K562 (cell line): ENCODE results near the gene LMAN2. TPM values are rescaled to one million over a fixed set of nuclear protein-coding genes. Genes with fewer than 3 reads are reported as not detected.
"Not testable (repeated sequence)": the region's sequence is repeated elsewhere in the genome, so short reads cannot be mapped to it uniquely, and the experiment has no call there.

Experiments
- ATAC-seq: fragments of 200-7000 bp; cut with Tn5 transposase; 3 replicates; pipeline ENCODE4 v1.9.1; 2020; ENCODE audit warnings: moderate library complexity
- BruUV-seq: library from RNA; stranded (reverse); fragments of 400-500 nt; replicated peaks from 2 replicates; lab custom pipeline; 2021; lab: Mats Ljungman, UMichigan
- CTCF ChIA-PET: fragments of 300-600 bp; formaldehyde crosslinking; extraction: SDS; loops from one replicate; lab custom pipeline; 2021; ENCODE audit warnings: low intra/inter-chr PET ratio; lab: Yijun Ruan, JAX
- POLR2A ChIA-PET: fragments of 300-600, 350-650 bp; sonication (Branson Sonifier 250); formaldehyde crosslinking; extraction: SDS; loops from one replicate; lab custom pipeline; 2021; ENCODE audit warnings: antibody characterized with exemption, inconsistent platforms; lab: Yijun Ruan, JAX
- DNase-seq, 4 experiments: peaks; one replicate each; pipeline versions ENCODE4 v3.0.0 to v3.0.0-alpha.2; 2011 to 2018; ENCODE audit warnings: low spot score in 3 of 4, mixed read lengths in 3 of 4; ENCODE audit errors: extremely low read depth in 1 of 4
- FAIRE-seq: peaks from 2 replicates; lab custom pipeline; 2011; peaks lifted over from hg19 to GRCh38; lab: Jason Lieb, UNC
- H2AFZ ChIP-seq: 2 replicates; pipeline ENCODE4 v1.6.0; 2011; ENCODE audit warnings: low read depth, low read length, control low read depth, inconsistent platforms
- H3K27ac ChIP-seq: fragments of 200-600 bp; 3 replicates; pipeline ENCODE4 v1.8.0; 2011; ENCODE audit warnings: low read depth, mild to moderate bottlenecking, control low read depth, inconsistent platforms, low read length, moderate library complexity, mixed read lengths; ENCODE audit errors: extremely low read depth
- H3K27me3 ChIP-seq, 2 experiments: fragments of 300-600 bp in 1 of 2; 2 replicates in 1 of 2; 3 replicates in 1 of 2; pipeline versions ENCODE4 v1.6.0 to v1.8.0; 2011; ENCODE audit warnings: inconsistent platforms in 2 of 2, low read length in 2 of 2, mild to moderate bottlenecking in 1 of 2, mixed read lengths in 1 of 2, moderate library complexity in 1 of 2; ENCODE audit not compliant: control insufficient read depth in 2 of 2, insufficient read depth in 2 of 2
- H3K36me3 ChIP-seq: fragments of 300-600 bp; 3 replicates; pipeline ENCODE4 v1.8.0; 2011; ENCODE audit warnings: mild to moderate bottlenecking, low read length, inconsistent platforms; ENCODE audit not compliant: control insufficient read depth, insufficient read depth
- H3K4me1 ChIP-seq, 2 experiments: fragments of 200-600 bp in 1 of 2; replicated peaks in 1 of 2; 2 replicates in 1 of 2; 3 replicates in 1 of 2; pipeline versions ENCODE4 v1.5.1 to v1.8.0; 2011; ENCODE audit warnings: inconsistent platforms in 2 of 2, low read length in 2 of 2, mild to moderate bottlenecking in 1 of 2, mixed read lengths in 1 of 2, moderate library complexity in 1 of 2; ENCODE audit not compliant: control insufficient read depth in 2 of 2, insufficient read depth in 2 of 2
- H3K4me2 ChIP-seq: 2 replicates; pipeline ENCODE4 v1.6.1; 2011; ENCODE audit warnings: low read length, control low read depth, inconsistent platforms, mixed read lengths; ENCODE audit not compliant: insufficient read depth
- H3K4me3 ChIP-seq: fragments of 200-600 bp; sonication (generic), shearing (Covaris generic); 2 replicates; pipeline ENCODE4 v1.5.1; 2016; ENCODE audit warnings: control low read depth, inconsistent platforms
- H3K79me2 ChIP-seq: fragments of 200-600 bp; 3 replicates; pipeline ENCODE4 v1.8.0; 2011; ENCODE audit warnings: low read length, inconsistent platforms; ENCODE audit not compliant: control insufficient read depth, insufficient read depth
- H3K9ac ChIP-seq, 2 experiments: 2 replicates each; pipeline versions ENCODE4 v1.6.0 to v1.6.1; 2011; ENCODE audit warnings: low read depth in 2 of 2, low read length in 2 of 2, control low read depth in 1 of 2, inconsistent platforms in 1 of 2, mild to moderate bottlenecking in 1 of 2, mixed read lengths in 1 of 2; ENCODE audit not compliant: insufficient read depth in 1 of 2
- H3K9me1 ChIP-seq: one replicate; pipeline ENCODE4 v1.6.0; 2011; ENCODE audit warnings: inconsistent platforms, mild to moderate bottlenecking, low read length, moderate library complexity; ENCODE audit not compliant: control insufficient read depth, insufficient read depth
- H3K9me3 ChIP-seq: replicated peaks from 2 replicates; pipeline ENCODE4 v1.5.1; 2011; ENCODE audit warnings: low read depth, low read length, inconsistent platforms; ENCODE audit not compliant: control insufficient read depth, insufficient read depth
- H4K20me1 ChIP-seq: replicated peaks from 2 replicates; pipeline ENCODE4 v1.6.1; 2011; ENCODE audit warnings: low read length, inconsistent platforms, mixed read lengths; ENCODE audit not compliant: control insufficient read depth, insufficient read depth
- ADNP ChIP-seq: fragments of 200-800 bp; sonication (Bioruptor generic); IDR thresholded peaks from 2 replicates; pipeline ENCODE4 v1.6.1; 2016; ENCODE audit warnings: missing genetic modification characterization, missing compliant biosample characterization
- PML ChIP-seq: IDR thresholded peaks from 2 replicates; pipeline ENCODE4 v1.6.1; 2012; ENCODE audit warnings: low read length, inconsistent platforms
- RBM25 ChIP-seq: fragments of 200-400 bp; formaldehyde crosslinking; IDR thresholded peaks from 2 replicates; pipeline ENCODE4 v1.6.1; 2018; ENCODE audit warnings: low read length, low read depth, moderate library complexity; ENCODE audit not compliant: severe bottlenecking
- RFX5 ChIP-seq: IDR thresholded peaks from 2 replicates; pipeline ENCODE4 v1.6.1; 2011; ENCODE audit warnings: low read depth, mild to moderate bottlenecking, improper control_type of control experiment, low read length
- SOX6 ChIP-seq: fragments of 450-650 bp; IDR thresholded peaks from 2 replicates; pipeline ENCODE4 v1.6.1; 2014; ENCODE audit warnings: mild to moderate bottlenecking
- ZNF121 ChIP-seq: sonication (generic); formaldehyde crosslinking; conservative IDR thresholded peaks from 2 replicates; pipeline ENCODE4 v1.8.0; 2022; ENCODE audit warnings: missing genetic modification reagents
- WGBS: fragments of 100-300 bp; shearing (Covaris generic); methylation state at CpG from one replicate; pipeline ENCODE4 v1.1.6; 2016; ENCODE audit warnings: low coverage, mixed read lengths; ENCODE audit not compliant: insufficient coverage; ENCODE audit errors: missing lambda C conversion rate; 5-methylcytosine and 5-hydroxymethylcytosine counted together
- in situ Hi-C: fragments of 300-500 bp; cut with MboI; formaldehyde crosslinking; loops from 4 replicates; pipeline ENCODE4 v1.15.0; 2018; ENCODE audit warnings: inconsistent platforms, mixed read lengths
- intact Hi-C: fragments of 100-400 bp; cut with micrococcal nuclease; formaldehyde crosslinking; loops from 2 replicates; pipeline ENCODE4 v1.14.2; 2022
- polyA plus RNA-seq, 8 experiments: library from polyadenylated mRNA; depleted of rRNA in 4 of 8; stranded (reverse) in 5 of 8; unstranded in 3 of 8; fragments of >200 nt; fragmentation: Nextera tagmentation in 2 of 8; fragmentation: Illumina TruSeq in 1 of 8; extraction: Ambion mirVana in 2 of 8; extraction: Trizol in 1 of 8; gene quantifications; 2 replicates each; pipeline versions ENCODE4 v1.2.1 to v1.2.3, GENCODE V29; 2011 to 2014; ENCODE audit warnings: inconsistent platforms in 1 of 8, missing spikeins in 1 of 8
- total RNA-seq, 7 experiments: library from RNA; depleted of rRNA in 6 of 7; stranded (reverse); fragments of >200 nt in 6 of 7; fragmentation: Illumina TruSeq in 2 of 7; extraction: Trizol in 2 of 7; gene quantifications; 2 replicates each; pipeline versions ENCODE4 v1.2.1 to v1.2.3, GENCODE V29; 2011 to 2021; ENCODE audit warnings: low replicate concordance in 1 of 7
- TF ChIP-seq, protein P1 (sequence below): fragments of 250-450 bp; sonication (Bioruptor Pico); IDR thresholded peaks from 2 replicates; pipeline ENCODE4 v1.8.0; 2022; ENCODE audit warnings: inconsistent platforms, mild to moderate bottlenecking, moderate library complexity, borderline replicate concordance

Gene LMAN2
- total and polyA plus RNA-seq, 9 of the 15 experiments (the other 6 are each of a cell fraction or from before 2014, with no cell fraction given), result 2.7 to 254 (median 136) TPM

DNA sequence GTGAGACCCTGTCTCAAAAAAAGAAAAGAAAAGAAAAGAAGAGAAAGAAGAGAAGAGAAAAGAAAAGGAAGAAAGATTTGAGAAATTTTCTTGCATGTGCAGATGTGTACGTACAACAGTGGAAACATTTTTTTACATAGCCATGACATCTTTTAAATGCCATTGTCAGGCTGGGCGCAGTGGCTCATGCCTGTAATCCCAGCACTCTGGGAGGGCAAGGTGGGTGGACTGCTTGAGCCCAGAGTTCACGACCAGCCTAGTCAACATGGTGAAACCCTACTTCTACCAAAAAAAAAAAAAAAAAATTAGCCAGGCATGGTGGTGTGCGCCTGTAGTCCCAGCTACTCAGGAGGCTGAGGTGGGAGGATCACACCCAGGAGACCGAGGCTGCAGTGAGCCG is 6.6 kb downstream of the LMAN2 start (continued):
- TF ChIP-seq SOX6 (no peak), RFX5 (no peak), PML (no peak)
- TF ChIP-seq, protein P1, sequence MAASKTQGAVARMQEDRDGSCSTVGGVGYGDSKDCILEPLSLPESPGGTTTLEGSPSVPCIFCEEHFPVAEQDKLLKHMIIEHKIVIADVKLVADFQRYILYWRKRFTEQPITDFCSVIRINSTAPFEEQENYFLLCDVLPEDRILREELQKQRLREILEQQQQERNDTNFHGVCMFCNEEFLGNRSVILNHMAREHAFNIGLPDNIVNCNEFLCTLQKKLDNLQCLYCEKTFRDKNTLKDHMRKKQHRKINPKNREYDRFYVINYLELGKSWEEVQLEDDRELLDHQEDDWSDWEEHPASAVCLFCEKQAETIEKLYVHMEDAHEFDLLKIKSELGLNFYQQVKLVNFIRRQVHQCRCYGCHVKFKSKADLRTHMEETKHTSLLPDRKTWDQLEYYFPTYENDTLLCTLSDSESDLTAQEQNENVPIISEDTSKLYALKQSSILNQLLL (CRISPR knock-in tag), result no peak

DNA sequence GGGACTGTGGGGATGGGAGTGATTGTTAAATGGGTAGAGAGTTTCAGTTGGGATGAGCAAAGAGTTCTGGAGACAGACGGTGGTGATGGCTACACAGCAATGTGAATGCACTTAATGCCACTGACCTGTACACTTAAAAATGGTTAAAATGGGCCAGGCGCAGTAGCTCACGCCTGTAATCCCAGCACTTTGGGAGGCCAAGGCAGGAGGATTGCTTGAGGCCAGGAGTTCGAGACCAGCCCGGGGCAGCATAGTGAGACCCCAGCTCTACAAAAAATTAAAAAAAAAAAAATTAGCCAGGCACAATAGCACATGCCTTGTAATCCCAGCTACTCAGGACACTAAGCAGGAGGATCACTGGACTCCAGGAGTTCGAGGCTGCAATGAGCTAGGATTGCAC is 7.7 kb downstream of the LMAN2 start:
- Histone ChIP-seq H3K4me1 (peaks cover 0 to 3% of the 10 kb centered on the region in 2 experiments; a peak in 2 of 5 replicates), H4K20me1 (0 out of 2 replicates have a peak, but pooled peaks cover 6% of the 10 kb centered on the region), H3K9me3 (no peaks in the 10 kb centered on the region), H3K27me3 (no peaks in the 10 kb centered on the region), H3K9ac (no peak overlapping the region), H3K79me2 (peaks cover 70% of the 10 kb centered on the region), H3K4me2 (no peak overlapping the region), H3K27ac (no peak overlapping the region), H3K9me1 (no peaks in the 10 kb centered on the region), H3K36me3 (peaks cover 68% of the 10 kb centered on the region), H3K4me3 (no peak overlapping the region), H2AFZ (no peak overlapping the region)
- WGBS, result 96% methylated on average over 5 of the region's 6 CpGs
- FAIRE-seq (no peak), ATAC-seq (no peak), DNase-seq (no peak)
- in situ Hi-C loops, result no loop called here
- intact Hi-C loops, result no loop called here
- ChIA-PET CTCF (no interaction called here), POLR2A (interaction anchor here (1.1 kb wide), 1 partner anchor 8 kb away, joined by 3 read pairs; no protein-coding TSS in a partner anchor)
- BruUV-seq, result no TSS peak
- TF ChIP-seq ADNP (tag) (no peak), ZNF121 (CRISPR knock-in tag) (peak; percentile 86), RBM25 (peak; percentile 59)

DNA sequence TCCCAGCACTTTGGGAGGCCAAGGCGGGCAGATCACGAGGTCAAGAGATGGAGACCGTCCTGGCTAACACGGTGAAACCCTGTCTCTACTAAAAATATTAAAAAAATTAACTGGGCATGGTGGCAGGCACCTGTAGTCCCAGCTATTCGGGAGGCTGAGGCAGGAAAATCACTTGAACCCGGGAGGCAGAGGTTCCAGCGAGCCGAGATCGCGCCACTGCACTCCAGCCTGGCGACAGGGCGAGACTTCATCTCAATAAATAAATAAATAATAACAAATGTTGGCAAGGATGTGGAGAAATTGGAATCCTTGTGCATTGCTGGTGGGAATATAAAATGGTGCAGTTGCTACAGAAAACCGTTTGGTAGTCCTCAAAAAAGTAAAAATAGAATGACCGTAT is 8.5 kb downstream of the LMAN2 start:
- H3K9me3 ChIP-seq, H3K27me3 ChIP-seq, BruUV-seq, FAIRE-seq, H3K9me1 ChIP-seq, H3K9ac ChIP-seq, DNase-seq, POLR2A ChIA-PET, H2AFZ ChIP-seq, intact Hi-C loops, H3K27ac ChIP-seq, H3K4me3 ChIP-seq, H4K20me1 ChIP-seq, CTCF ChIA-PET, H3K4me2 ChIP-seq, H3K4me1 ChIP-seq, in situ Hi-C loops, ATAC-seq: not testable (repeated sequence)
- WGBS, result 95% methylated on average over 9 of the region's 14 CpGs
- peaks cover 62% of the 10 kb centered on the region for H3K79me2 ChIP-seq
- peaks cover 74% of the 10 kb centered on the region for H3K36me3 ChIP-seq
